Activated CD4-positive, alpha-beta T cell treated with anti-CD3 and anti-CD28 coated beads for 48 hours (primary cell): ENCODE data around the gene PMPCA.
"Not testable (repeated sequence)": the region's sequence is repeated elsewhere in the genome, so short reads cannot be mapped to it uniquely, and the experiment has no call there.

ENCODE experiments used
- DNase-seq: peaks from one replicate; pipeline ENCODE4 v3.0.0-alpha.2; 2020

The PMPCA gene

DNA sequence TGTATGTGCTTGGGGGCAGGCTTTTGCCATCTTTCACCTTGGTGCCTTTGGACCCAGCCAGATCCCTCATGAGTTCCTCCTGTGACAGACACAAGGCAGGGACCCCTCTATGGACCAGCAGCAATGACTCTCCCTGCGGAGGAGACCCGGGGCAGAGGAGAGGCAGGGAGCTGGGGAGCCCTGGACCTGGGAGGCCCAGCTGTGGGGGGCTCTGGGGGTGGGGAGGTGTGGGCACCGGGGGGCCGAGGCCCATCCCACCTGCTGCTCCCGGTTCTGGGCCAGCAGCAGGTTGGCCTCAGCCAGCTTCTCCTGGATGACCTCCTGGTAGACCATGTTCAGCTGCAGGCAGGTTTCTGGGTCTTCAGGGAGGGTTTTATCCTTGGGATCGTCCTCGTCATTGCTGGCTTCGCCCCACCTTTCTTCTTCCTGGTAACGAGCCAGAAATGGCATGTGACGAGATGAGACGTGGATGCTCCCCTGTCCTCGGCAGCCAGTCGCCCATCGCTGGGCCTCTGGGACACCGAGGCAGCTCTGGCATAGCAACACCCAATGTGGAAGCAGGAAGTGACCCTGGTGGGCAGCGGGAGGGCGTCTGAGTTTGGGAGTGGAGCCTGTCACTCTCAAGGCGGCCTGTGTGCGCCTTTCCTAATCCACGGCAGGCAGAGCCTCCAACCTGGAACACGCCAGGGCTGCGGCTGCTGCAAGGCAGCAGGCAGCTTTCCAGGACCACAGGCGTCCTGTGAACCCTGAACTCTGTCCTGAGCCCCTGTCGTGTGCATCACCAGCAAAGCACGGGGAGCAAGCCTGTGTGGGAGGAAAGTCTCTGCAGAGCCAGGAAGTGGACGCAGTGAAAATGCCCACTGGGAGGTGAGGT lies 14.9 kb upstream of the PMPCA start:
- no peak for DNase-seq

GRCh38 chr9:136396219-136396515 lies 14.3 kb upstream of the PMPCA start:
- DNase-seq = no peak

- DNase-seq = no peak
These were observed 12.8 kb upstream of the PMPCA start for GRCh38 chr9:136397643-136398042.

DNA sequence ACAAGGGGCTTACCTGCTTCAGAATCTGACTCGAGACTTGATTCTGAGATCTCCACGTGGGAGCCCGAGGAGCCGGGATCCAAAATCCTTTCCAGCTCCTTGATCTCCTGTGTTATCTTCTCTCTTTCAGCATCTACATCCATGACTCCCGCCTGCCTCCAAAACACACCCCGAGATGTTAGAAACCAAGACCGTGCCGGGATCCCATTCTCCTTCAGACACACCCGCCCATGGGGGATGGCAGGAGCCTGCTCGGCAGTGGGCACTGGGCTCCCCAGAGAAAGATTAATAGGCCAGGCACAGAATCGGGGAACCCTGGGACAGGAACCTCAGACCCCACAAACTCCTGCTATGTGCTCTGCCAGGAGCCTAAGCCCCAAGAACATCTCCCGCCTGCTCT lies 12.2 kb upstream of the PMPCA start:
- no peak for DNase-seq

GRCh38 chr9:136399176-136400037 lies 11.1 kb upstream of the PMPCA start:
- DNase-seq = peak; percentile 60

DNA sequence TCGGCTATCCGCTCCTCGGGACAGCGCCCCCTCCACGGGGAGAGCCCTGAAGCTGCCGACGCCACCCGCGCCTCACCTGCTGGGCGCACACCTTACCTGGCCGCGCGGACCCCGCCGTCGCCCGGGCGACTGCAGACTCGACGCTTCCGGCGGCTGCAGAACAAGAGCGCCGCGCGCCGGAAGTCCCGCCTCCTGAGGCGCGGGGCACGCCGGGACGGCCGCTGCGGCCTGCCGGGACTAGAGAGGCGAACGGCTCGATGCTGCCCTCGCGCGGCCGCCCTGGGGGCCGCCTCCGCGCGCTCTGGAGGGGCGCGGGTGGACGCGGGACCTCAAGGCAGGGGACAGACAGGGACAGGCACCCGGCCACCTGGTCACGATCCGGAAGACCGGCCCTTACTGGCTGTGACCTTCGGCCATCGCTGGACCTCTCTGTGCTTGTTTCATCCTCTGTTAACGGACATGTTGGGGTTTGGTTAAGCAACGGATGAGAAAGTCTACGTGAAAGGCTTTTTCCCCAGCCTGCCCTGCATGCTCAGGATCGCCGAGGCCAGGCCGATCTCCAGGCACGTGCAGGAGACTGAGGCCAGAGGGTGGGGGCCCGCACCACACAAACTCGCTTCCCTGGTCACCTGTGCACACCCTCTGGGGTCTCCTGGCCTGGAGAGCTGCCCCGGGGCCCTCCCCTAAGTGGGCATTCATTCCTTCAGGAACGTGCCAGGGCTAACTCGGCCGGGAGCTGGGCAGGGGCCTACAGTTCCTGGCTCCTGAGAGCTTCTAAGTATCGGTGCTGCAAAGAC lies 10.2 kb upstream of the PMPCA start, which contains the start of gene SNAPC4:
SNAPC4 (minus strand) TSS at position 133 of the 797 bp plus-strand sequence. CDS start 1,742 bp downstream, outside the sequence.
- peak; percentile 90 for DNase-seq

GRCh38 chr9:136401173-136401922 lies 9.1 kb upstream of the PMPCA start:
- no peak for DNase-seq

DNA sequence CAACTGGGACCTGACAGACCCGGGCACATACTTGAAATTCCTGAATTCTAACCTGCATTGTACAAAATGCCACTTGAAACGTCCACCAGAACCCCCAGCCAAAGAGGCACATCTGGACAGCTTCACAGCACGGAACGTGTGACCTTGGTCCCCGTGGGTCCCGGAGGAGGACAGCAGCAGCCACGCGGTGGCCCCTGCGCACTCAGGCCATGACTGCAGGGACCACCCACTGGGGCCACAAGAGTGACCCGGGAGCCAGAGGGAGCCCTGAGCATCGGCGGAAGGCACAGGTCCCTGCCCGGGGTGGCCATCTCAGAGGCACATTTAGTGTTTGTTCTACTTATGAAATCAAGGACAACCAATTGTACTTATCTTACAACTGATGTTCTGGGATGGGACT lies 8.4 kb upstream of the PMPCA start:
- DNase-seq = no peak

DNA sequence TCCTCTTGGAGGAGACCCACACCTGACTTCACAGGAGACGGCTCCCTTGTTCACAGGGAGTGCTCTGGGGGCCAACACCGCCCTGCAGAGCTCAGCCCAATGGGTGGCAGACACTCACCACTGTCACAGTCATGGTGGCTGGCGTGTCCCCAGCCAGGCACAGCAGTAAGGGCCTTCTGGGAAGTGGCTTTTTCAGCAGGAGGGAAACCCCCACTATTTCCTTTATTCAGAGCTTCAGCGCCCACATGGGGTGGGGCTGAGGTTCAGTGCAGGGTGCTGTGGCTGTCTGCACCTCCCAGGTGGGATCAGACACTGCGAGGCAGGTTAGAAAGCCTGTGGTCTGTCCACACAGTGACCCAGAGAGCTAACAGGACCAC lies 6.9 kb upstream of the PMPCA start:
- DNase-seq = peak; percentile 82

DNA sequence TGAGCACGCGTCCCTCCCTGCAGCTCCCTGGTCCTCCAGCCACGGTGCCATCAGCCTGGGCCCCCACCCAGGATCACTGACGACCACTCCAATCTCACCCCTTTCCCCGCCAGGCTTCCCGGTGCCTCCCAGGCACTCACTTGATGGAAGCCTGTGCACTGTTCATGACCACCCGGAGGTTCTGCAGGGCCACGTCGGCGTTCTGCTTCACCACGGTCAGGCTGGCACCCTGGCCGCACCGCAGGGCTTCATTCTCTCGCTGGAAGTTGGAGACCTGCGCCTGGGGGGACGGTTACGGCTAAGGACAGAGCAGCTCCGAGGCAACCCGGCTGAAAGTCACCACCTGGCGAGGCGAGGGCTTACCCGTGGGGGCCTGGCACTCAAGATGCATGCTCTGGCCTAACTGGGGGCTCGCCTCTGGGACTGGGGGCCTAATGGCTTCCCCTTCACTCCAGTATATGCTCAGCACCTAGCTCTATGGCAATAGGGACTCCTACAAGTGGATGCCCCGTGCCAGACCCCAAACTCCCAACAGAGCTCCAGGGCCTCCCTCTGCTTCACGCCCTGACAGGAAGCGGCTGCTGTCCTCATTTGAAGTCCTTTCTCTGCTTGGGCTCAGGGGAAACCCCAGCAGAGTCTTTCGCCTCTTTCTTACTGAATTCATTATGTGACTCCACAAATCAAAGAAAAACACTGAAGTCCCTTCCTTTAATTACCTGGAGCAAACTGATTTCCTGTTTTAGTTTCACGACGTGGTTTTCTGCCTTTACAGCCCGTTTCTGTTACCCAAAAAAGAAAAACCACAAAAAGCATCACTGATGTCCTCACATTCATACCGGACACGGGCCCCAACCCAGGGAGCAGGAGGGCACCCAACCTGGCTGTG lies 6.3 kb upstream of the PMPCA start:
- DNase-seq = peak; percentile 63

- DNase-seq = no peak
These were observed 5.7 kb upstream of the PMPCA start for GRCh38 chr9:136404801-136405136.

DNA sequence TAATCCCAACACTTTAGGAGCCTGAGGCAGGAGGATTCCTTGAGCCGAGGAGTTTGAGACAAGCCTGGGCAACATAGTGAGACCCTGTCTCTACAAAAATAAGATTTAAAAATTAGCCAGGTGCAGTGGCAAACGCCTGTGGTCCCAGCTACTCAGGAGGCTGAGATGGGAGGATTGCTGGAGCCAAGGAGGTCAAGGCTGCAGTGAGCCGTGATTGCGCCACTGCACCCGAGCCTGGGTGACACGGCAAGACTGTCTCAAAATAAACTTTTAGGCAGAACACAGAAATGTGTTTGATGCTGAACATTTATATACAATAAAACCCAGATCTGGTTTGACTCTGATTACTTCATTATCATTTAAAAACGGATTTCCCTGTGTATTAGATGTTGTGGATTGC lies 5.0 kb upstream of the PMPCA start:
- no peak for DNase-seq

DNA sequence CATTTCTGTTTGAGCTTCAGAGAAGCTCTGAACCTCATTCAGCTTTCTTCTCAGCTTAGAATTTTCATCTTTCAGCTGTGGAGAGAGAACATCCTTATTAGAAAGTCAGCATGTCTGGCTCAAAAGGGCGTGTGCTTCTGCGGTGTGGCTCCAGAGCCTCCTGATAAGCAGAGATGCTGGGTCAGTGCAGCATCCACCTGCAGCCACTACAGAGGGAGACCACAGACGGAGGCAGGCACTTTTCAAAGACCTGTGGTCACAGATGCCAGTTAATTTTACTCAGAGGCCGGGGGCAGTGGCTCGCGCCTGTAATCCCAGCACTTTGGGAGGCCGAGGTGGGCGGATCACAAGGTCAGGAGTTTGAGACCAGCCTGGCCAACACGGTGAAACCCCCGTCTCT lies 4.6 kb upstream of the PMPCA start:
- not testable (repeated sequence) for DNase-seq

DNA sequence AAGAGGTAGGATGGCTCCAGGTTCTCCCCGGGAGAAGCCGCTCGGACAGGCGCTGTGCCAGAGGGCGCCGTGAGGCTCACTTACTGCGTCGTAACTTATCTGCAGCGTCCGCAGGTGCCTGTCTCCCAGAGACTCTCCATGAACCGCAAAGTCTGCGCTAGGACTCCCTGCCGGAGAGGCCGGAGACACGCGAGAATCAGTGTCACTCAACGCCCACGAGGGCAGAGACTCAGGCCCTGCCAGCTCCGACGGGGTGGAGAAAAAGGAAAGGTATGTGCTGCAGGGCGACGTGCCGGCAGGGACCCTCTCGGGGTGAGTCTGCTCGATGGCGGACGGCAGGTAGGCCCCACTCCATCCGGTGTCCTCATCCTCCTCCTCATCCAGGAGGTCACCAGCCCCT lies 3.4 kb upstream of the PMPCA start:
- DNase-seq = not testable (repeated sequence)

DNA sequence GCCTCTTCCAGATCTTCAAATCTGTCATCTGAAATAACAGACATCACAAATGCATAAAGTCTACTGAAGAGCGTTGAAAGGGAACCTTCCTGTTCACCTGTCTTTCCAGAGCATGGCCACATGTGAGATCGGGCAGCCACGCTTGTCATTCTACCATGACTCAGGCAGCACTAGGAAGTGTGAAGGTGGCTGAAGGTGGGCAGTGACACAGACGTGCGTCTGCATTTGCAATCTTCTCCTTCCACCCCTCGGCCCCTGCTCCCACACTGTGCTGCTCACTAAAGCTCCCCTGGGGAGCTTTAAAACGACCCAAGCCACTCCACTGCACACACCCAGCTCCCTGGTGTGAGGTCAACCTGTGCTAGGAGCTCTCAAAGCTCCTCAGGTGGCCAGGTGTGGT lies 2.5 kb upstream of the PMPCA start:
- no peak for DNase-seq

DNA sequence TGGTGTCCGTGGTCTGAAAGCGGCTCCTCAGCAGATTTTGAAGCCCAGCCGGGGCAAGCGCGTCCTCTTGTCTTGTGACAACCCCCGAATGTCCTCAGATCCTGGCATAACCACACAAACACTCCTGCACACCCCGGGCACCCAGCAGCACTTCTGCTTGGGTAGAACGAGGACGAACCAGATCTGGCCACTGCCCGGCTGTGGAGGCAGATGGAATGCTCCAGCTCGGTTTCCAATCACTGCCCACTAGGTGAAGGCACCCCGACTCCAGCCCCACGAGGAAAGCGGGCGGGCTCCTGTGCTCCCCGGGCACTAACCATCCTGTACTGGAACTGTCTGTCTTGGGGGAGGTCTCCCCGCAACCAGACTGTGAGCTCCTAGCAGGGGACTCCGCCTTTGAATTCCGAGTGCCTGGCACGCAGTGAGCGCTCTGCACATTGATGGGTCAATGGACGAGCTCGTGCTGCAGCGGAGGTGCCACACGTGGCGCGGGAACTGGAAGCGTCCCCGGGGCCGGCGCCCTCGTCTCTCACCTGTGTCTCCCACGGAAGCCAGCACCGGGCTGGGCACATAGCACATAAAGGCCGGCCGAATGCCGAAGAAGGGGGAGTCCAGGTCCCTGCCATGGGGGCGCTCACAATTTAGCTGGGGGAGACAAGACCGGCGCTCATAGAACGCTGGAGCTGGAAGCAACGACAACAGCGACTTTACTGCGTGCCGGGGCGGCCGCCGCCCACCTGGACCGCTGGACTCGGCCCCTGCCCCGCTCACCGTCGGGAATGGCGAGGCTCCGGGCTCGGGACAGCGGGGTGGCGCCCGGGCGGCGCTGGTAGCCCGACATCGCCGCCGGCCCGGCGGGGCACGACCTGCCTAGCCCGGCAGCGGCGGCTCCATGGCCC lies 652 bp upstream of the PMPCA start:
- DNase-seq = peak; percentile 58

DNA sequence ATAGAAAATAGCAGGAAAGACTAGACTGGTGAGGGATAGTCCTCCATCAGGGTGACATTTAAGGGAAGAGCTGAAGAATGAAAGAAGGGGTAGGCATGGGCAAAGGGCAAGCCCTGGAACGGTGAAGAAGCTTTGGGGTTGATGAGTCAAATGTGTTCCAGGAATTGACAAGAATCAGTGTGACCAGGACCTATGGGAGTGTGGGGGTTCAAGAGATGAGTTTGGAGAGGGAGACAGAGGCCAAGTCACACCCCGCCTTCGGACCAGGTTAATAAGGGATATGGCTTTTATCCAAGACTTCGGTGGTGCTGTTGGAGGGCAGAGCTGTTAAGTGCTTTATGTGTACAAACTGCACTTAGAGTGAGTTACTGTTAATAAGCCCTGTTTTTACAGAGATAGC lies 920 bp downstream of the PMPCA start:
- no peak for DNase-seq

DNA sequence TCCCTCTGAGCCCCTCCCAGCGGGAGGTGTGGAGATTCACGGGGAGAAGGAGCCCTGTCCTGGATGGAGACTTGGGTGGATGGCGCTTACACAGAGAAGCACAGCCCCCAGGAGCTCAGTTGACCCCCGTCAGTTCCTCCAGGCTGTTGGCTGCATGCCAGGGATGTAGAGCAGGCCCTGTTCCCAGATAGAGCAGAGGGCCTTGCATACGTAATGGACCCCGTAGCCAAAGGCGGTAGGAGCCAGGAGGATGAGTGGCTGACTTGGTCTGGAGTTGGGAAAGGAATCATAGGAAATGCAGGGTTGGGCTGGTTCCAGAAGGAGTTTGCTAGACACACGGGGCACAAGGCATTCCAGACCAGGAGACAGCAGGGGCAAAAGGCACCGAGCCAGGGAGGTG lies 2.5 kb downstream of the PMPCA start:
- no peak for DNase-seq

- no peak for DNase-seq
These were observed 6.0 kb downstream of the PMPCA start for GRCh38 chr9:136416427-136416826.

- no peak for DNase-seq
These were observed 6.5 kb downstream of the PMPCA start for GRCh38 chr9:136416914-136417313.
